ENCODE results near the gene PLSCR1.
"Not testable (repeated sequence)": the region's sequence is repeated elsewhere in the genome, so short reads cannot be mapped to it uniquely, and the experiment has no call there.

PLSCR1 gene

GRCh38 chr3:146511402-146512134 is 32.8 kb downstream of the PLSCR1 start:
- DNase-seq = no peak

- DNase-seq = no peak
These were observed 36.9 kb downstream of the PLSCR1 start for GRCh38 chr3:146507331-146508120.

- no peak for DNase-seq
These were observed 38.9 kb downstream of the PLSCR1 start for GRCh38 chr3:146505516-146505915.

GRCh38 chr3:146504498-146505197 is 39.8 kb downstream of the PLSCR1 start:
- DNase-seq = no peak

GRCh38 chr3:146503461-146504202 is 40.8 kb downstream of the PLSCR1 start:
- no peak for DNase-seq

GRCh38 chr3:146502887-146503460 is 41.4 kb downstream of the PLSCR1 start:
- DNase-seq = no peak

GRCh38 chr3:146501752-146502151 is 42.7 kb downstream of the PLSCR1 start:
- no peak for DNase-seq

- no peak for DNase-seq
These were observed 44.7 kb downstream of the PLSCR1 start for GRCh38 chr3:146499701-146500100.

- peak; percentile 14 for DNase-seq
These were observed 46.2 kb downstream of the PLSCR1 start for GRCh38 chr3:146498002-146498736.

GRCh38 chr3:146497145-146497843 is 47.1 kb downstream of the PLSCR1 start:
- DNase-seq = not testable (repeated sequence)

- no peak for DNase-seq
These were observed 47.7 kb downstream of the PLSCR1 start for GRCh38 chr3:146496726-146497125.

GRCh38 chr3:146496251-146496650 is 48.2 kb downstream of the PLSCR1 start:
- no peak for DNase-seq

- no peak for DNase-seq
These were observed 50.6 kb downstream of the PLSCR1 start for GRCh38 chr3:146493761-146494160.

- DNase-seq = no peak
These were observed 51.2 kb downstream of the PLSCR1 start for GRCh38 chr3:146493221-146493620.

GRCh38 chr3:146491303-146491702 is 53.1 kb downstream of the PLSCR1 start:
- DNase-seq = no peak

GRCh38 chr3:146485297-146485696 is 59.1 kb downstream of the PLSCR1 start:
- DNase-seq = no peak

GRCh38 chr3:146476094-146476740 is 68.2 kb downstream of the PLSCR1 start:
- DNase-seq = no peak

GRCh38 chr3:146474976-146475375 is 69.4 kb downstream of the PLSCR1 start:
- not testable (repeated sequence) for DNase-seq

- no peak for DNase-seq
These were observed 70.7 kb downstream of the PLSCR1 start for GRCh38 chr3:146473726-146474125.

- no peak for DNase-seq
These were observed 71.8 kb downstream of the PLSCR1 start for GRCh38 chr3:146472611-146473010.

GRCh38 chr3:146471012-146471411 is 73.4 kb downstream of the PLSCR1 start:
- no peak for DNase-seq

All from CD4-positive, alpha-beta T cell treated with Interleukin-6 for 4 hours (primary cell).